Renal cortical epithelial cell (primary cell): Measurements from ENCODE around the gene SMIM38. TPM values are rescaled to one million over a fixed set of nuclear protein-coding genes. Genes with fewer than 3 reads are reported as not detected.
A peak's percentile ranks its signal among the peaks of the same experiment; 100 is the strongest.

Experiments
- DNase-seq: peaks from one replicate; pipeline ENCODE4 v3.0.0-alpha.2; 2011; ENCODE audit warnings: low read depth
- total RNA-seq: library from RNA; depleted of rRNA; stranded (reverse); fragments of >200 nt; gene quantifications from 2 replicates; pipeline ENCODE4 v1.2.3, GENCODE V29; 2014

SMIM38 gene
- total RNA-seq, 1 donor from 2014 or later = 0.05 TPM

- no peak for DNase-seq
These were observed 3.6 kb downstream of the SMIM38 start for GRCh38 chr11:69159150-69159852.

- DNase-seq = no peak
These were observed 4.8 kb downstream of the SMIM38 start for GRCh38 chr11:69160296-69161116.

GRCh38 chr11:69161117-69161407, 5.3 kb downstream of the SMIM38 start:
- DNase-seq = no peak

- DNase-seq = no peak
These were observed 6.8 kb downstream of the SMIM38 start for GRCh38 chr11:69162505-69162904.

- DNase-seq = no peak
These were observed 8.1 kb downstream of the SMIM38 start for GRCh38 chr11:69163842-69164241.

GRCh38 chr11:69164824-69165223, 9.1 kb downstream of the SMIM38 start:
- no peak for DNase-seq

- no peak for DNase-seq
These were observed 10.0 kb downstream of the SMIM38 start for GRCh38 chr11:69165775-69166174.

GRCh38 chr11:69166218-69167115, 10.7 kb downstream of the SMIM38 start:
- peak; percentile 85 for DNase-seq

- no peak for DNase-seq
These were observed 11.6 kb downstream of the SMIM38 start for GRCh38 chr11:69167130-69167915.

GRCh38 chr11:69167916-69168691, 12.4 kb downstream of the SMIM38 start:
- DNase-seq = peak; percentile 13

- DNase-seq = no peak
These were observed 13.7 kb downstream of the SMIM38 start for GRCh38 chr11:69169479-69169878.

- no peak for DNase-seq
These were observed 15.0 kb downstream of the SMIM38 start for GRCh38 chr11:69170704-69171103.

GRCh38 chr11:69171476-69172240, 15.9 kb downstream of the SMIM38 start:
- DNase-seq = no peak

- no peak for DNase-seq
These were observed 16.9 kb downstream of the SMIM38 start for GRCh38 chr11:69172674-69173073.

GRCh38 chr11:69173331-69173730, 17.6 kb downstream of the SMIM38 start:
- DNase-seq = no peak

- DNase-seq = peak; percentile 3
These were observed 18.3 kb downstream of the SMIM38 start for GRCh38 chr11:69173925-69174581.

GRCh38 chr11:69174841-69175240, 19.1 kb downstream of the SMIM38 start:
- DNase-seq = no peak

GRCh38 chr11:69178819-69179482, 23.2 kb downstream of the SMIM38 start:
- DNase-seq = no peak

- DNase-seq = no peak
These were observed 24.5 kb downstream of the SMIM38 start for GRCh38 chr11:69180226-69180625.
